ENCODE results near the gene USP47.

Gene USP47

GRCh38 chr11:11983427-11983826 is 141.7 kb downstream of the USP47 start:
- DNase-seq: no peak

DNA sequence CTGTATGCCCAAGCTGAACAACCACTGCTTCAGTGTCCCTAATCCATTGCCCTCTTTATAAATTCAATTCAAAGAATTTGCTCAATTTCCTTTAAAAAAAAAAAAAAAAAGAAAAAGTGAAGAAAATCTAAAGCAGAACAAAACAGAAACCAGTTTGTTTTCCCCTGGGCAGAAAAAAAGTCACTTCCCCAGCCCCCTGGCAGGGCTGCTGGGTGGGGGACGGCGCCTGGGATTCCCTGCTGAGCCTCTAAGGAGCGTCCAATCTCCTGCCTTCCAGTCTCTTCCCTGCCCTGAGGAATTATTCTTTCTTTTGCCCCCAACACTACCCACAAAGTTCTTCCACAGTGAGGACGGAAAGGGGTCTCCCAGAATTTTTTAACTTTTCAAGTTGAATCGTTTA is 142.8 kb downstream of the USP47 start:
- no peak for DNase-seq

GRCh38 chr11:11985016-11985715 is 143.4 kb downstream of the USP47 start:
- no peak for DNase-seq

DNA sequence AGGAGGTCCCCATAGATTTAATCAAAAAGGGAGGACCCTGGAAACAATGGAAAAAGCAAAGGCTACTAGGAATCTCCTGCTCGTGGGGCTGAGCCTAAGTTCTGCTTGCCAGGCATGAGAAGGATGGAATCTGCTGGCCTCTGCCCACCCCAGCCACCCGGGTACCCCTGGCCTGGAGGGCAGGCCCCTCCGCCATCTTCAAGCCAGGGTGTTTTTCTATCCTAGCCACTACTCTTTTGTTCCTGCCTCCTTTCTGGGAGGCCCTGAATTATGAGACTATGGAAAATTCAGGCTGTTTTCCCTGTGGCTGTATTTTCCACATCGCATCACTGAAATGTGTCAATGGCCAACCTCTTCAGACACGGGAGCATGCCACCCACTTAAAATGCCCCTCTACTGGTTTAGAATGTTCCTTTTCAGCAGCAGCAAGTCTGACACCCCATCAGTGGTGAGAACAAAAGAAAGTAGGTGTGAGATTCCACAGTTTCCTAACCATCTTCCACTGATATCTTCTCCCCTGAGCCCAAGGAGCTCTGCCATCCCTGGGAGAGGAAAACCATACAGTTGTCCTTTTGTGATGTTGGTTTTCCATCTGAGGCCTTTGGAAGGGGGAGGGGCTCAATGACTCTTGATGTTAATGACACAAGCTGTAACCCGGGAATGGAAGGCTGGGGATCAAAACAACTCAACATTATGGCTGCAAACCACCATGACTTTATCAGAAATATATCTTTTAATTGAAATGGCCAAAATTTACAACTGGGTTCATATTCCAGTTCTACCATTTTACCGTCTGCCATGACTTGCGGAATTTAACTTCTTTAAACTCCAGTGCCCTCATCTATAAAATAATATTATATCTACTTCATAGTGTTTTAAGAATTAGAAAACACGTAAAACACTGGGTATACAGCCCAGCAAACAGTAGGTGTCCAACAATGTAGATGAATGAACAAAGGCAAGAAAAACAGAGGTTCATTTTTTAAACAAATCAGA is 144.5 kb downstream of the USP47 start:
- no peak for DNase-seq

DNA sequence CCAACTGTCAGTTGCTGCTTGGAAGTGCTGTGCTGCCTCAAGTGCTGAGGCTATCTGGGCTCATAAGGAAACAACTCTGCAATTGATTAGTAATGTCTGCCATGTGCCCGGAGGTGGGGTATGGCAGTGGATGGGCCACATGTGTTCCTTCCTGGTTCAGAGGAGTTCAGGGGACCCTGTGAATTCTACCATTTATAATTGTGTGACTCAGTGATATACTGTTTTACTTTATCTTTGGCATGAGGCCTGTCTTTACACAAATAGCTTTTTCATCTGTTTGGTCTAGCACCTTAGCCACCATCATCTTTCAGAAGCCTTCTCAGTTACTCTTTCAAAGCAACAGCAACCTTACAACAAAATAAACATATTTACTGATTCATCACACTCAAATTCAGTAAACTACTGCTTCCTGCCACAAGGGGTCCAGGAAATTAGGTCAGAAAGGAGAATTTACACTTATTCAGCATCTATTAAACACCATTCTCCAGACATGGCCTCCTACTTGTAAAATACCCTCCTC is 145.8 kb downstream of the USP47 start:
- no peak for DNase-seq

GRCh38 chr11:11988099-11988651 is 146.4 kb downstream of the USP47 start:
- DNase-seq: no peak

DNA sequence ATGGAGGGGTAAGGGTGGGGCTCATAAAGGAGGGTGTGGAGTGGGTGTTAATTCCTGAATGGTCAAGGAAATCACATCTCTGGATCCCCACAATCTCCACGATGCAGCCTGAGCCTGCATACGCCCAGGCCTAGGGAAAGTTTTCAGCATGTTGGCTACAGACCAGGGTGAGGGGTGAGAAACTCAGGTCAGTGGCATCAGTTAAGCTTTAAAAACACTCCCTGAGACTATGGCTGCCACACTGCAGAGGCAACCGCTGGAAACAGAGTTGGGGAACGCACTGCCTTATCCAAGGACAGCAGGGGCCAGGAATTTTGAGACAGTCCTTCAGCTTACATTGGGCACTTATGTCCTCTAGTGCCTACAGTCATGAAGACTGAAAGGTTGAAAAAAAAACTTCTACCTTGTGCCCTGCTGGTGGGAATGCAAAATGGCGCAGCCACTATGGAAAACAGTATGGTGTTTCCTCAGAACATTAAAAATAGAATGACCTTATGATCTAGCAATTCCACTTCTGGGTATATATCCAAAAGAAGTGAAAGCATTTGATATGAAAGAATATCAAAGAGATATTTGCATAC is 147.0 kb downstream of the USP47 start:
- DNase-seq: no peak

DNA sequence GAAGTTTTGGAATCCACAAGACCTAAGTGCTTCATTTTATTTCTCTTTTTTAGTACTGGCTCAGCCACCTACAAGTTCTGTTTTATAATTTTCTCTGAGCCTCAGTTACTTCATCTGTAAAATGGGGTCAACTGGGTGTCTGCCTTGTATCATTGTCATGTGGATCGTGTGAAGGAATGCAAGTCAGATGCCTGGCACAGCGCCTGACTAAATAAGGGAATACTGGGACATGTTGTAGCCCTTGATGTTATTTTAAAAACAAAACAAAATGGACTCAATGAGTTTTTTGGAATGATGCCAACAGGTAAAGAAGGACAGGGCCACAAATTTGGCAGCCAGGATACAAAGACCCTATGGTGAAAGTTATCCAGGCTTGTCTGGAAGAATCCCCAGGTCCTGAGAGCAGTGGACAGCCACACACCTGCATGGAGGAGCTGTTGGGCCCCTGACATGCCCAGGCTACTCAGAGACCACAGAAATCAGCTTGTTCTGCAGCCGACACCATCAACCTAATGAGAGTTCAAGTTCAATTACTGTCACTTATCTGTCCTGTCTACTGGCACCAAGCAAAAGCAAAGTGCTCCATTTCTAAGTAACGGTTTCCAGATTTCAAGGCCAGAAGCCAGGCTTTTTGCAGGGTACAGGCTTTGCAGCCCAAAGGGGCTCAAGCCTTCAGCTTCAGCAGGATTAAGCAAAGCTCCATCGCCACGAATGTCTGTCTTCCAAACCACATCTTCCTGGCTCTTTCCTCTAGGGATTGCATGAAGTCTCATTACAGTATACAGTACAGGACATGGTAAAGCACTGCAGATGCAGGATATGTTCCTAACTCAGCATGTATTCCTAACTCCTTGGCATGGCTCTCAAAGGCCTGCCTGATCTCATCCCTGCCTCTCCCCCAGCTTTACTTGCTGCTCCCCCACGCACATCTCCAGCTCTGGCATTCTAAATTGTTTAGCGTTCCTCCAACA is 148.3 kb downstream of the USP47 start:
- no peak for DNase-seq

GRCh38 chr11:11992257-11993212 is 150.8 kb downstream of the USP47 start:
- no peak for DNase-seq

- no peak for DNase-seq
Observed at GRCh38 chr11:11993839-11994238, 152.1 kb downstream of the USP47 start.

- DNase-seq: no peak
Observed at GRCh38 chr11:11995601-11996000, 153.8 kb downstream of the USP47 start.

GRCh38 chr11:11996321-11997048 is 154.7 kb downstream of the USP47 start:
- no peak for DNase-seq

DNA sequence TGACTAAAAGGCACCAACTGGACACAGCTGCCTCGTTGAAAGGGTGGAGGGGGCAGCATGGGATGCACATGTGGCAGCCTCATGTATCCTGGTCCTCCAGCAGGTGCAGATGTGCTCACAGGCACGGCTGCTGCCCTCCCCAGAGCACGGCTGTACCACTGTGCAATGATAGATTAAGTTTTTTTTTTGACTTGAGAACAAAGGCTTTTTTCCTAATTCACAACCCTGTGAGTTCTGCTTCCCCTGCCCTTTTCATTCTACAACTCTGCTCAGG is 155.2 kb downstream of the USP47 start:
- DNase-seq: no peak

- no peak for DNase-seq
Observed at GRCh38 chr11:11998091-11998781, 156.5 kb downstream of the USP47 start.

DNA sequence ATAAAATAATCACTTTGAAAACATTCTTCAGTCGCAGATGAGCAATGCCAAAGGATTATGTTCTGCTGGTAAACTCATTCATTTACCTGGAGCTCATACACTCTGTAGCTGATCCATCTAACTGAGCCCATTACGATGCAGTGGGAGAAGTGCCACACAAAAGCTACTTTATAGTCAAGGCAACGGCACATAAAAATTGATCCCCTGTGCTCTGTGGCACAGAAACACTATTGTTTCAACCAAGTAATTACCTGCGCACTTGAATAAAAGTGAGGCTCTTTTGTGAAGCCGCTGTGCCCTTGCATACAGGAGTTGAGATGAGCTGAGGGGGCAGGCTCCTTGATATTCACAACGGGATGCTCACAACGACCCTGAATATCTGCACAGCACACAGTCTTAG is 159.4 kb downstream of the USP47 start:
- no peak for DNase-seq

DNA sequence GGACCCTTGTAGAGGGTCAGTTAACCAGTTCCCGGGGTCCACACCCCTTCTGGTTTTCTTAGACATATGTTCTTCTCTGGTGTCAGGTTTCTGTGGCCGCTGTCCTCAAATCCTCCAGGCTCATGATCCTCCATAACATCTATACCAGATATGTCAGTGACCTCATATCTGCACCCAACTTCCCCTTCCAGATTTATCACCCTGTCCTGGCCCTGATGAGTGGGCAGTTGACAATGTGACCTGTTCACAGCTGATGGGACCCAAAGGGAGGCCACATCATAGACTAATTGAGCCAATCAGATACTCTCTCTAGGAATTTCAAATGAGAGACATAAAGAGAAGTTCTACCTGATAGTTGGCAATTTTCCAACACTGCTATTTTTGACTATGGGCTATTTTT is 161.6 kb downstream of the USP47 start:
- DNase-seq: no peak

- no peak for DNase-seq
Observed at GRCh38 chr11:12003815-12004214, 162.0 kb downstream of the USP47 start.

- no peak for DNase-seq
Observed at GRCh38 chr11:12005061-12005460, 163.3 kb downstream of the USP47 start.

DNA sequence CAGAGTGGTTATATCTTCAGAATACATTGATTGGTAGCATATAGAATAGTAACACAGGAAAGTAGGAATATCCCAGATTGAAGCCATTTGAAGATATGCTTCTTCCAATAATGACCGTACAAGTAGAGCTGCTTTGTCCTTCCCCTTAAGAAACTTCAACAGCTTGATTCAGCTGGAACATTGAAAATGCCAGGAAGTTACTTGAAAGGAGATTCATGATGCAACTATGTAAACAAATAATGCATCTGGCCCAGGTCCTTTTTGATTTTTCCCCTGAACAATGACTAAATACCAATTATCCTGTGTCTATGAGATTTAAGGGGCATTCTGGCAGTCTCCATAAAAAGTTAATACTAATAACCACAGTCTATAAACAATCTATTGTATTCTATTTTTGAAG is 163.7 kb downstream of the USP47 start:
- DNase-seq: no peak

All from NCI-H2081 (cell line).